Tibial nerve (tissue), 4 donors: ENCODE measurements around the gene HSPA6. TPM values are rescaled to one million over a fixed set of nuclear protein-coding genes. Genes with fewer than 3 reads are reported as not detected.

Experiments used
- DNase-seq, 2 donors: peaks; one replicate each; pipeline ENCODE4 v3.0.0-alpha.2; 2019; ENCODE audit warnings: low spot score in 2 of 2
- H3K27ac ChIP-seq, 4 donors: fragments of 200-600 bp; sonication (generic) in 3 of 4; one replicate each; pipeline ENCODE4 v1.5.1; 2017 to 2019; ENCODE audit warnings: mild to moderate bottlenecking in 1 of 4
- H3K27me3 ChIP-seq, 2 donors: fragments of 200-600 bp; sonication (generic) in 1 of 2; one replicate each; pipeline versions ENCODE4 v1.5.1 to v1.6.0; 2017 to 2019
- H3K36me3 ChIP-seq, 3 donors: fragments of 200-600 bp; sonication (generic); one replicate each; pipeline ENCODE4 v1.5.1; 2018 to 2019
- H3K4me1 ChIP-seq, 4 donors: fragments of 200-600 bp; sonication (generic) in 3 of 4; one replicate each; pipeline ENCODE4 v1.5.1; 2017 to 2019
- H3K4me3 ChIP-seq, 4 donors: fragments of 200-600 bp; sonication (generic) in 3 of 4; one replicate each; pipeline ENCODE4 v1.5.1; 2017 to 2019; ENCODE audit warnings: mild to moderate bottlenecking in 1 of 4, moderate library complexity in 1 of 4
- H3K9me3 ChIP-seq, 4 donors: fragments of 200-600 bp; sonication (generic) in 3 of 4; one replicate each; pipeline ENCODE4 v1.5.1; 2017 to 2019
- CTCF ChIP-seq, 5 experiments: fragments of 200-600 bp in 3 of 5; fragments of 450-650 bp in 2 of 5; sonication (generic) in 3 of 5; IDR thresholded peaks; one replicate each; pipeline ENCODE4 v1.5.1; 2016 to 2019; ENCODE audit warnings: antibody characterized with exemption in 5 of 5, mild to moderate bottlenecking in 3 of 5, moderate library complexity in 2 of 5
- EP300 ChIP-seq, 2 donors: sonication (generic); formaldehyde crosslinking; IDR thresholded peaks; one replicate each; pipeline ENCODE4 v1.6.1; 2017; ENCODE audit warnings: antibody characterized with exemption in 2 of 2, mild to moderate bottlenecking in 1 of 2
- POLR2A ChIP-seq, 2 donors: fragments of 450-650 bp; IDR thresholded peaks; one replicate each; pipeline ENCODE4 v1.6.1; 2017; ENCODE audit warnings: antibody characterized with exemption in 2 of 2, mild to moderate bottlenecking in 2 of 2, moderate library complexity in 2 of 2
- WGBS, 2 donors: methylation state at CpG; one replicate each; pipeline ENCODE4 v1.1.5; 2018; 5-methylcytosine and 5-hydroxymethylcytosine counted together
- total RNA-seq, 4 donors: library from RNA; depleted of rRNA; stranded (reverse); fragments of >200 nt; gene quantifications; one replicate each; pipeline ENCODE4 v1.1.0, GENCODE V29; 2016

HSPA6 gene
- total RNA-seq, 4 donors from 2014 or later: 2.5 to 8.1 (median 5.4) TPM

GRCh38 chr1:161503394-161503748 lies 21.0 kb upstream of the HSPA6 start:
- DNase-seq: no peak
- Histone ChIP-seq H3K27me3 (peaks cover 0 to 4% of the 10 kb centered on the region in 2 donors), H3K36me3 (no peaks in the 10 kb centered on the region), H3K27ac (no peak overlapping the region), H3K4me3 (no peak overlapping the region), H3K9me3 (no peaks in the 10 kb centered on the region), H3K4me1 (peaks cover 0 to 15% (median 7%) of the 10 kb centered on the region in 4 donors)
- TF ChIP-seq POLR2A (IDR thresholded peaks at IDR 0.05) (no peak), CTCF (IDR thresholded peaks at IDR 0.05) (no peak), EP300 (IDR thresholded peaks at IDR 0.05) (no peak)

GRCh38 chr1:161505686-161506085 lies 18.7 kb upstream of the HSPA6 start:
- H3K36me3 ChIP-seq: no peaks in the 10 kb centered on the region
- H3K4me1 ChIP-seq: peaks cover 0 to 17% (median 5%) of the 10 kb centered on the region in 4 donors
- H3K27me3 ChIP-seq: peaks cover 0 to 4% of the 10 kb centered on the region in 2 donors
- no peak for DNase-seq
- H3K27ac ChIP-seq: peak overlapping the region in 2 of 4 donors; percentile 53 to 64
- H3K4me3 ChIP-seq: peak overlapping the region in 1 of 4 donors; percentile 40
- TF ChIP-seq CTCF (IDR thresholded peaks at IDR 0.05) (no peak), EP300 (IDR thresholded peaks at IDR 0.05) (no peak), POLR2A (IDR thresholded peaks at IDR 0.05) (no peak)
- WGBS, 2 donors: 75 to 85% methylated on average over 6 of the region's 6 CpGs
- no peaks in the 10 kb centered on the region for H3K9me3 ChIP-seq

- H3K27ac ChIP-seq: peak overlapping the region in 2 of 4 donors; percentile 53 to 64
- peak overlapping the region in 3 of 4 donors; percentile 2 to 40 (median 9) for H3K4me3 ChIP-seq
- H3K27me3 ChIP-seq: peaks cover 0 to 4% of the 10 kb centered on the region in 2 donors
- TF ChIP-seq CTCF (IDR thresholded peaks at IDR 0.05) (no peak), EP300 (IDR thresholded peaks at IDR 0.05) (peak in 1 of 2 donors; percentile 69)
- no peak for DNase-seq
- H3K36me3 ChIP-seq: no peaks in the 10 kb centered on the region
- no peaks in the 10 kb centered on the region for H3K9me3 ChIP-seq
- 21 to 22% methylated on average over 11 to 15 of the region's 15 CpGs for WGBS, 2 donors
- peaks cover 0 to 21% (median 5%) of the 10 kb centered on the region in 4 donors for H3K4me1 ChIP-seq
Measured at GRCh38 chr1:161506336-161507223, 17.8 kb upstream of the HSPA6 start.

GRCh38 chr1:161510477-161510876 lies 13.9 kb upstream of the HSPA6 start:
- Histone ChIP-seq H3K4me1 (peaks cover 0 to 30% (median 12%) of the 10 kb centered on the region in 4 donors), H3K9me3 (no peaks in the 10 kb centered on the region), H3K4me3 (no peak overlapping the region), H3K27me3 (peaks cover 0 to 4% of the 10 kb centered on the region in 2 donors), H3K27ac (no peak overlapping the region), H3K36me3 (no peaks in the 10 kb centered on the region)
- DNase-seq: no peak
- TF ChIP-seq EP300 (IDR thresholded peaks at IDR 0.05) (no peak), POLR2A (IDR thresholded peaks at IDR 0.05) (no peak), CTCF (IDR thresholded peaks at IDR 0.05) (no peak)
- 82 to 86% methylated on average over 3 of the region's 3 CpGs for WGBS, 2 donors

- no peak for DNase-seq
- TF ChIP-seq EP300 (IDR thresholded peaks at IDR 0.05) (no peak), CTCF (IDR thresholded peaks at IDR 0.05) (no peak), POLR2A (IDR thresholded peaks at IDR 0.05) (no peak)
- Histone ChIP-seq H3K4me1 (peaks cover 0 to 29% (median 12%) of the 10 kb centered on the region in 4 donors), H3K36me3 (no peaks in the 10 kb centered on the region), H3K27me3 (peaks cover 0 to 4% of the 10 kb centered on the region in 2 donors), H3K9me3 (no peaks in the 10 kb centered on the region), H3K4me3 (no peak overlapping the region), H3K27ac (peak overlapping the region in 1 of 4 donors; percentile 8)
- 80 to 86% methylated on average over 5 of the region's 5 CpGs for WGBS, 2 donors
Measured at GRCh38 chr1:161511018-161511755, 13.2 kb upstream of the HSPA6 start.
